GM04504 (cell line): Measurements from ENCODE around the gene PPP1R1C.

ENCODE experiments used
- DNase-seq: peaks from one replicate; pipeline ENCODE4 v3.0.0-alpha.2; 2012; ENCODE audit warnings: low read depth

Gene PPP1R1C

DNA sequence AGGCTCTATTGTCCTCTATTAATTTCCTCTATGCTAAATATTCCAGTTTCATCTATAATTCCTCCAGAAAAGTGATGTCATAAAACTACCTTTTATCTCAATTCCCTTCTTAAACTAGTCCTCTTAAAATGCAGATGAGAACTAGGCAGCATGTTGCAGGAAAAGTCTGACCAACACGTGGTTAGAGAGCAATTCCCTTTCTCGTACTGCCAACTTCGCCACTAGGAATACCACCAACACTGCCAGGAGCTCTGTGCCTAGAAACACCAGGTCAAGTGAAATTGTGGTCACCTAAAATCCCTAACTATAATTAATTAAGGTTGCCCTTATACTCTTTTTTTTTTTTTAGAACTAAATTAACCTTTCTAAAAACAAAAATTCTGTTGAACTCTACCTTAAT is 127.7 kb downstream of the PPP1R1C start:
- no peak for DNase-seq

DNA sequence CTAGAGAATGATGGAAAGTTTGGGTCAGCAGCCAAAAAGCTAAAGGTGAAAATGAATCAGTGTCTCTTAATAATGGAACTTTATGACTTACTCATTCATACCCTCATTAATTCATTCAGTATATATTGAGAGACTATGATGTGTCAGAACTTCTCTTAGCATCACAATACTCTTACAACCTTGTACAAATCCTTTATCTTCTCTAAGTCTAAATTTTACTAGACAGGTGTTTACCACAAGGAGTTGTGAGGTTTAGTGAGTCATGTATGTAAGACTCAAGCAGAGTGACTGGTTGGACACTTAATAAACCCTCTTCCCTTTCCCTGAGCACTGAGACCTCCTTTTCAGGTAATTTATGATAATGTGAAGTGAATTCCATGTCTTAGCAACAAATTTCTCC is 129.6 kb downstream of the PPP1R1C start:
- no peak for DNase-seq

DNA sequence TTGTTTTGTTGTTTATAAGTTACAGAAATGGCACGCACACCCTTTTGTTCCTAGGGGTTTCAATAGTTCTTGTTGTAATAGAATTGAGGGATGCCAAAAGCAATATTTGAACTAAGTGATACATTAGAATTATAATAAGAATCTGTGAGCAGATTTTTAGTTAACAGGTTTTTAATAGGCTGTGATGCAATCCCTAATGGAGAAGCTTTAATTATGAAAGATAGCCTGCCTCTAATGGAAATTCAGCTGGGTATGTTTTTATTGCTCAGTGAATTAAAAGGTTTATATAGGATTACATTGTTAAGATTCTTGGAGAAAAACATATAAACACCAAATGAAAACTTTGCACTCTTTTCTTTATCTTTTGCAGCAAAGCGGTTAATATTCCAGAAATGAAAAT is 131.1 kb downstream of the PPP1R1C start:
- no peak for DNase-seq

DNA sequence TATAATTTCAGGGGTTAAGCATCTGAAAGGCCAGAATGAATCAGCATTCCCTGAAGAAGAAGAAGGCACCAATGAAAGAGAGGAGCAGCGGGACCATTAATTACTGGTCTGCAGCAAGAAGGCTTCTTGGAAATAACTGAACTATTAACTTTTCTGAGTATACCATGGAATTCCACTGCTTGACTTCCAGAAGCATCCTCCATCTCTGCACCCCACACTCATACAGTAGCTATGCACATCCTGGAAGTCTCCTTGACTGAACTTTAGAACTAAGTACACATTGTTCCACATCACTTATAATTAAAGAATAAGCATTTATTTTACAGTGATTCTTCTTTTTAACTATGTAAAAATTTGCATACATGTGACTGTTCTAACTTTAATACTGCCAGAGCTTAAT is 131.5 kb downstream of the PPP1R1C start:
- no peak for DNase-seq

DNA sequence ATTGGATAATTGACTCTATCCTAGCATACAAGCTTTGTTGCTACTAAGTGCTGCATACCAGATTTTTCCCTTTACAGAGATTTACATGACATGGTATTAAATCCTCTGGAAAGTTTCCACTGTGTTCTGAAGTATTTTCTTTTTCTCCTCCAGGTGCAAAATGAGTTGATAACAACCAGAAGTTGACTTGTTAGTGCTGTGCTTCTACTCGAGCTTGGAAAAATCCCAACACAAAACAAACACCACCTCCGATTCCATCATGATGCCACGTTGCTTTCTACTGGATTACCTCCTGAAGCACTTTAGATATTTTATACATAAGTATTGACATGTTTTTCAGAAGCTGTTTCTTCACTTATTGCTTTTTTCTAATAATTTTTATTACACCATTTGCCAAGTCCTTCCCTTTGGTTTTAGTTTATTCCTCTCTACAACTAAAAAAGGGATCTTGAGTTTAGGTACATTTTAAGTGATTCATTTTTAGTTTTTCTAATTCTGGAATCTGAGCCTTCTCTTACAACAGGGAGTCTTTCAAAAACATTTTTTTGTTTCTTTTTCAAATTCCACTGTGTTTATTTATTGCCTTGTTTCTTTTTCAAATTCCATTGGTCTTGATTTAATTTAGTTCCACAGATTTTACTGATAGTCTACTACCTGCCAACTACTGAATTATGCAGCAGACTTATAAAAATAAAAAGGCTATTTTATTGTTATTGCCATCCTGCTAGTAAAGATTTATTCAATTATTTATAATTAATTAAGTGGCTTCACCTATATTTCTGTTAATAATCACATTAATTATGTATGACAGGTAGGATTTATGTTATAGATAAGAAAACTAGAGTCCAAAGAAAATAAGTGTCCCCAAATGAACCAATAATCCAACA is 143.4 kb downstream of the PPP1R1C start:
- no peak for DNase-seq

DNA sequence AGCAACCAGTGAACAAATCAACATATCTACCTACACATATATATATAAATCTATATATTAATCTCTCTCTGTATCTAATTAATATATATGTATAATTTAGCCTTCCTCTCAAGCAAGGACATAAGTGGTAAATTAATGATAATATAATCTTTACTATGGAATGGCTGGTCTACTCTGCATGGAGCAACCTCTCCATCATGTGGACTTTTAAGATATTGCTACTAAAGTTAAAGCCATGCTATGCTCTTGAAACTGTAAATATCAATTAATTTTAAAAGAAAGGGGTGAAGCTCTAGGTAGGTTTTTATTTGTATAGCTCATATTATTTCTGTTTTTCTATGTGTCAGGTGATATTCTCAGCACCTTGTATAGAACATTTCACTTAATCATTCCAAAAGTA is 147.0 kb downstream of the PPP1R1C start:
- no peak for DNase-seq

DNA sequence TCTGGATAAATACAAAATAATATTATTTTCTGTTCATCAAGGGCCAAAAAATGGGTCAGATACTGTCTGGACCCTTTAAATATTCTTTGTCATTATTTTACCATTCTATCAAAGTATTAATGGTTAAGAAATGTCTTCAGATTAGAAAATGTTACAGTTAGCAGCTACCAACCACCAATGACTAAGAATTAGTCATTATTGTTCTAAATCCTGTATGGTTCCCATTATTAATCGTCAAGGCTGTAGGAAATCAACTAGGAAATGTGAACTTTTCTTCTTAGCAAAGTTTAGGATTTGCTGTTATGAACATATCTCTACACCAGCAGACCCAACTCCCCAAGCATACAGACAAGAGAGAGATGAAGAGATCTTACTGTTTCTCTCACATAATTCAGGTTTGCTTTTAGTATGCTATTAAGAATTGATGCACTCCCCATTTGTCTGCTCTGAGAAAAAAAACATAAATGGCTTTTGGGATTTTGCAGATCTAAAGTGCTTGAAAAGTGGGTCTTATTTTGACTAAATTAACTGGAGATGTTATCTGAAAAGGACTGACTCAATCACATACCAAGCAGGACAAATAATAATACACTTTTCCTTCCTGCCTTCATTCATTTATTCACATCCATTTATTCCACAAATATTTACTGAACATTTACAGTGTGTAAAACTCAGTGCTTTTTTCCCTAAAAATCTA is 147.7 kb downstream of the PPP1R1C start:
- DNase-seq, result no peak

DNA sequence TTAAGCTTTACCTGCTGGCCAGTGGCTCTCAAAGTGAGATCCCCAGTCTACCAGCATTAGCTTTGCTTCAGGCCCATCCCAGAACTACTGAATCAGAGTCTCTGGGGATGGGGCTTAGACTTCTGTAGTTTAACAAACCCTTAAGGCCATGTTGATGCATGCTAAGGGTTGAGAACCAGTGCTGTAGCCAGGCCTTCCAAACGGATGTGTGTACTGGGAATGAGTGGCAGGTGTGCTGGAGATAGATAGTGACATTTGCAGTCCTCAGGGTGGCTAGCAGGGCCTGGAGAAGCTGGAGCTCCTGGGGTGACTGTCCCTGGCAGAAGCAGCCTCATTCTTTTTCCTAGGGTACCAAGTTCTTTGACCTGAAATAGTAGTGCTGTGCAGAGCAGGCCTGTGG is 148.5 kb downstream of the PPP1R1C start:
- no peak for DNase-seq

DNA sequence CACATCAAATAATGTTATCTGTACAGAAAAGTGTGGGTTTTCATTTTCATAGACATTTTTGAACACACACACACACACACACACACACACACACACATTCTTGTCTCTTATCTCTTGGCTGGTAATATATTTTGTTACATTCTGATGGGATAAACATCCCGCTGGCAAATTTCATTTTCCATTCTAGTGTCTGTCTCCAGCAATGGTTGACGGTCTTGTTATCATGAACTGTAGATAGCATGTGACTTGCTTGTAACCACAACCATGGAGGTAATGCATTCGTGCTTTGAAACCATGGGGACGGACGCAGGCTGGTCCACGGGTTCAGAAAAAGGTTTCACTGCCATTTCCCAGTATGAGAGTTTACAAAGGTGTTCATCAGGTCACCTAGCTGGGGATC is 156.4 kb downstream of the PPP1R1C start:
- DNase-seq, result no peak

DNA sequence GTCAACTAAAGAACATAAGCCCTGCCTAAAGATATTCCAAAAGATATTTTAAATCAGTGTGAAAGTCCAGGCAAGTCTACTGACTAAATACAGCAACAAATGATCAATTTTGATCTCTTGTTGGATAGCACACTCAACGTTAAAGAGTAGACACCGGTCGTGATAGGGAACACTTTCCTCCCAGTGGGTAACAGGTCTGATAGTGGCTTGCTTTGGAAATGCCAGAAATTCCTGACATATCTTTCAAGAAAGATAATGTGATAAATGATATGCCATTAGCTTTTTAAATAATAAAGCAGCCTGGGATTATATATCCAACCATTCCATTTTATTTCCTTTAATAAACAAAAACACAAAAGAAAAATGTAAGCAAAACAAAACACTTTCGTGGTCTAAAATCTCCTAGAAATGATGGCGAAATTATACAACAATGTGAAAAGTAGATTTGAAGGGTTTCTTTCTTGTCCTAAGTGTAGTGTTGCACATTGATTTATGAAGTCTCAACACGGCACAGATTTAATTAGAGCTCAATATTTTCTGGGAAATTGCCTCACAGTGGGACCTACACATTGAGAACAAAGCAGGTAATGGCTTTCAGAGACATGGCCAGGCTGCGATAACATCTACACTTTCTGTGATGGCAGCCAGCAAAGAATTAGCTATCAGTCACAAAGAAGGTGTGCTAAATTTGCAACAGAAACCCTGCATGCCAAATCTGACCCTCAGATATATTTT is 158.6 kb downstream of the PPP1R1C start:
- no peak for DNase-seq

DNA sequence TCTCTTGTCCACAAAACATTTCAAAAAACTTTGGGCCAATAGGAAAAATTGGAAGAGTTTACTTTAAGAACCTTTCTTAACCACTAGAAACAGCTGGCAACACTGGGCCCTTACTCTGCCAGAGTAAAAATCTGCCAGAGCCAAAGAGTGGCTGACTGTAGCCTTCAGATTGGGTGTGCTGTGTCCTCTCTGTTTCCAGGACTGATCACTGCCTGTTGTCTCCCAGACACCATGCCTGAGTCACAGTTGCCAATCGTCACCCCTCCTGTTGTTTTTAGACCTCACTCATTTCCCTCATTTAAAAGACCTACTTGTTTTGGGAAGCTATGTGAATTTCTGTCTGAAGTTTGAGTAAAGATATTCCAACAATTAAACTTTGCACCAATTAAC is 159.1 kb downstream of the PPP1R1C start:
- DNase-seq, result no peak

DNA sequence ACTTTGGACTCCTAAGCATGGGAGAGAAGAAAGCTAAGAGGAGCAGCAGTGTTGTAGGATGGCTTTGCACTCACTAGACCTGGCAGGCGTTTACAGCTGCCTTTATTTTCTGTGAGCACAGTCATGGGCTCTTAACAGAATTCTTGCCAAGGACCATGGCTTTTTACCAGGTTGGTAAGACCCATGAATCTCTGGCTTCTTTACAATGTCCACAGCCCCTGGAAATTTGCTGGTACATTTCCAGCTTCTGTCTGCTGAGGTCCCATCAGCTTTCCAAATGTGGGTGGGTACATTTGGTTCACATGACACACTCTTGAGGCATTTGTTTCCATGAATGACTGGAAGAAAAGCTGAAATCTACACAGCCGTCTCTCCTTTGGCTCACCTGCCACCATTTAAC is 162.7 kb downstream of the PPP1R1C start:
- no peak for DNase-seq

DNA sequence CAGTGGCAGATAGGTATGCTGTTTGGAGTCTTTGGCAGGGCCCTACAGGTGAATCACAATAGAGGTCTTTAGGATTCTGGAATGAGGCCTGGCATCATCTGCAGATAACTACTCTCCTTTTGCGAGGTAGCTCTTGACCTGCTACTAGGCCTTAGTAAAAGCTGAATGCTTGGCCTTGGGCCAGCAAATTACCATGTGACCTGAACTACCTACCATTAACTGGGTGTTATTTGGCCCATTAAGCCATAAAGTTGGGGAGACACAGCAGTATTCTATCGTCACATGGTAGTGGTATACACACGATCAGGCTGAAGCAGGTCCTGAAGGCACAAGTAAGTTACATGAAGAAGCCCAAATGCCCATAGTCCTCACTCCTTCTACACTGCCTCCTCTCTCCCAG is 178.2 kb downstream of the PPP1R1C start:
- DNase-seq, result no peak

DNA sequence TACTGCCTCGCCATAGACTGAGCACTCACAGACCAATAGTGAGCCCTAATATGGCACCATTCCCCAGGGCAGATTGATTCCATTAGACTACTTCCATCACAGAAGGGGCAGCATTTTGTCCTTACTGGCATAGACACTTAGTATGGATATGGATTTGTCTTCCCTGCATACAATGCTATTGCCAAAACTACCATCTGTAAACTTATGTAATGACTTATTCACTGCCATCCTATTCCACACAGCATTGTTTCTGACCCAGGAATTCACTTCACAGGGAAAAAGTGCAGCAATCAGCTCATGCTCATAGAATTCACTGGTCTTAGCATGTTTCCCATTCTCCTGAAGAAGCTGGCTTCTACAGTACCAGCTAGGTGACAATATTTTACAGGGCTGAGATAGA is 179.0 kb downstream of the PPP1R1C start:
- no peak for DNase-seq

DNA sequence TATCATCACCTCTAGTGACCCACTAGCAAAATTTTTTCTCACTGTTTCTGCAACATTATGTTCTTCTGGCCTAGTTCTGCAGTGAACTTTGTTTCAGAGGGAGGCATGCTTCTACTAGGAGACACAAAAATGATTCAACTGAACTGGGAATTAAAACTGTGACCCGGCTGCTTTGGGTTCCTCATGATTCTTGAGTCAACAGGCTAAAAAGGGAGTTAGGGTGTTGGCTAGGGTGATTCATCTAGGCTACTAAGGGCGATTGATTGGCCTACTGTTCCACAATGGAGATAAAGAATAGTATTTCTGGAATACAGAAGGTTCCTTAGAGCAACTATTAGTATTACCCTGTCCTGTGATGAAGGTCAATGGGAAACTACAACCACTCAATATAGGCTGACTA is 179.5 kb downstream of the PPP1R1C start:
- DNase-seq, result no peak

DNA sequence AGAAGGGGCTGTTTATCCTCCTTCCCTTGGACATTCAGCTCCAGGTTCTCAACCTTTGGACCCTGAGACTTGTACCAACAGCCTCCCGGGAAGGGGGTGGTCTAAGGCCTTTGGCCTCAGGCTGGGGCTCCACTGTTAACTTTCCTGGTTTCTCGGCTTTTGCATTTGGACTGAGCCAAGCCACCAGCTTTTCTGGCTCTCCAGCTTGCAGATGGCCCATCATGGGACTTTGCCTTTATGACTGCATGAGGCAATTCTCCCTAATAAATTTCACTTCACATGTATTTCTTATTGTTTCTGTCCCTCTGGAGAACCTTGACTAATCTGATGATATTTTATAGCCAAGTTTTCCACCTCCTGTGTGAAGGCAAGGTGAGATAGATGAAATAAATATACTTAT is 180.8 kb downstream of the PPP1R1C start:
- DNase-seq, result no peak

DNA sequence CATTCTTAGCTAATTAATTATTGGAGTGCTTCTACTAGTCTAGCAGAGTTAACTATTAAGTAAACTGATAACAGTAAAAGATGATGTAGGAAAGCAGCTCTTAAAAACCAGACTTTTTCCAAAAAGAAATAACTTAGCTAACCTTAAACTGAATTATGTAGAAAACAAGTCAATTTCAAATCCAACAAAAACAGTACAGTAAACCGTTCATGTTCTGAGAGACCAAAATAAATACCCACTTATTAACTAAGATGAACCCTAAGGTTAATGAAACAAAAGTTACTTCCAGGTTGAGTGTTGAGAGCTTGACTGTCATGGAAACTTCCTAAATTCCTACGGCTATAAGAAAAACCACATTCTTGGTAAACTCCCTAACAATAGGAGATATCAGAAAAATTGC is 181.2 kb downstream of the PPP1R1C start:
- no peak for DNase-seq
